NCI-H187 (cell line): ENCODE data around the gene DBN1.
A peak's percentile ranks its signal among the peaks of the same experiment; 100 is the strongest.
"Not testable (repeated sequence)": the region's sequence is repeated elsewhere in the genome, so short reads cannot be mapped to it uniquely, and the experiment has no call there.

Experiments
- DNase-seq, 2 experiments: peaks; one replicate each; lab custom pipeline; 2025; lab: John Stamatoyannopoulos, UW

Gene DBN1

DNA sequence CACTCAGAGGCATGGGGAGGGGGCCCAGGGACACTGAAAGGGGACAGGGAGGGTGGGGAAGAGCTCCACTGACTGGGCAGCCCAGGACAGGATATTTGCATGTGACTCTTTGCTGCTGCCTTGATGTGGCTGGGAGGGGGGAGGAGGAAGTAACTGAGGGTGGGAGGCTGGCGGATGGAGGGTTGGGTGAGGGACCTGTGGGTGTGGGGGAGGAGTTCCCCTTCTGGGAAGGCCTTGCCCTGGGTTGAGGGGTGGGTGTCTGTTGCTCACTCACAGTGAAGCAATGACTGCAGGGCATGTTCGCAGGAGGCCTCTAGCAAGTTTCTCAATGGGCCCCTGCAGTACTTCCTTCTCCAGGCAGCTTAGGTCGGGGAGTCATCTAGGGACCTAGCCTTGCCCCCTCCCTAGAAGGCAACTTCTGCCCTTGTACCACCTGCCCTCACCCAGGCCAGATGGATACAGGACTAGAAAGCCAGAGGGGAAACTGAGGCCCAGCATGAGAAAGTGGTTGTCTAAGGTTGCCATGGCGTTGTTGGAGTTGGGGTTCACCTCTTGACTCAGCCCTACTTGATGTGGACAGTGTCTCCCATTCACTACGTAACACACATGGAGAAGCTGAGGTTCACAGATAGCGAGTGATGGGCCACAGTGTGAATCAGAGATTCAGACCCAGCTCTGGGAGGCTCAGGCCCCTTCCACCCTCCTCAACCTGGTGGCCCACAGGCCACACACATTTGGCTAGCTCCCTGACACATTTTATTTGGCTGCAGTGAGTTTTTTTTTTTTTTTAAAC, 44.0 kb downstream of the DBN1 start:
- no peak for DNase-seq

DNA sequence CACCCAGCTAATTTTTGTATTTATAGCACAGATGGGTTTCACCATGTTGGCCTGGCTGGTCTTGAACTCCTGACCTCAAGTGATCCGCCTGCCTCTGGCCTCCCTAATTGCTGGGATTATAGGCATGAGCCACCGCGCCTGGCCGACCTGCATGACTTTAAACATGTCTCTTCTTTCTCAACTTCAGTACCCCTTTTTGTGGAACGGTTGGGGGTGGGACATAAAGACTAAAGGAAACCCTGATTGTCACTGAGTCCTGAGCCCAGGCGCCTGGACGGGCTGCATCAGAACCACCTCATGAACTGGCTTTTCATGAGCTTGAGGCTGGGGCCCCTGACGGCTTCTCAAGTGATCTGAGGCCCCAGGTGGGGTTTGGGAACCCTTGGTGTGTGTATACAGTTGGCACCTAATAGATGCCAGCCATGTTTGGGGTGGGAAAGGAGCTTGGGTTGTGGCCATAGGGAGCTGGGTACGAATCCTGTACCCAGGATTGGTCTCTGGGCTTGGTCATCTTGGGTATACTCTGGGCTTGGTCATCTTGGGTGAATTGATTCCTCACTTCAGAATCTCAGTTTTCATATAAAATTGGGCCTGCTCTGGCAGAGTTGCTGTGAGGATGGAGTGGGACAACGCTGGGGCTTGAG, 44.7 kb downstream of the DBN1 start:
- no peak for DNase-seq

DNA sequence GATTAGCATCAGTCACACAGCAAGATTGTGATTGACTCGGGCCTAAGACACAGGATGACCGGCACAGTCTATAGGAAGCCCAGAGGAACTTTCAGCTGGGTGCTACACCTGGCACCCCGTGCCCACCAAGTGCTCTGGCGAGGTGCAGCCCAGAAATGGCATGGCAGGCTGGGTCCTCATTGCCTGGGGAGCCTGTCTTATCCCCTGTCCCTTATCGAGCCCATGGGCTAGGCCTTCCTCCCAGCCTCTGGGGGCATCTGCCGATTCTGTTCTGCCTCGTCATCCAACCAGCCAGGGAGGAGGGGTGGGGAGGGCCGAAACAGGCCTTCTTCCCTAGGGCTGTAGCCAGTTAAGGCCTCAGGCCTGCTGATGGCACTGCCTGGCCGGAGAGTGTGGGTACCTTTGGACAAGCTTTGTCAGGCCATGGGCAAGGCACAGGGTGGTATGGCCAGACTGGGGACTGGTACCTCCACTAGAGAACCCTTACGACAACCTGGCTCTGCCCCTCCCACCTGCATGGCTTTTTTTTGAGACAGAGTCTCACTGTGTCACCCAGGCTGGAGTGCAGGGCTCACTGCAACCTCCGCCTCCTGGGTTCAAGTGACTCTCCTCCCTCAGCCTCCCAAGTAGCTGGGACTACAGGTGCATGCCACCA, 45.4 kb downstream of the DBN1 start:
- DNase-seq = no peak

DNA sequence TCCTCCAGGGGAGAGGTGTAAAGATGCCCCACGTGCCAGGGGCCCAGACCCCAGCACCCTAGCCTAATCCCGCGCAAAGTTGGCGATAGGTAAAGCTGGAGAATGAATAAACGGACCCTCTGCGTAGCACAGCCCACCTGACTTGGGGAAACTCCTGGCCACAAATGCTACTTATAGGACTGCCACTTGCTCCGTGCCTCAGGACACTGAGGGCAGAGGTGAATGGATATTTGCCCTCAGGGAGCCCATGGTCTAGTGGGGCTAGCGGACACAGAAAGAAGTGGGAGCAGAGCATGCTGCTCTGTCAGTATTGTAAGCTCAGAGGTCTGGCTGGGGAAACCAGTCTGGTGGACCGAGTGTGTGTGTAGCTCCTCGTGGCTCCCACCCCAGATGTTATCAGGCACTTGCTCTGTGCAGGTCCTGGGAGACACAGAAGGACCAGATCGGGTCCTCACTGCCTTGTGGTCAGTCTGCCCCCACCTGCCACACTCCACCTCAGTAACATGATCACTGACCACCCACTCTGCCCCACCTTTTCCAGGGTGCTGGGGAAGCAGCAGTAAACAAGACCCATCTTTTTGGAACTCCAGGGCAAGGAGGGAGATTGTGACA, 46.1 kb downstream of the DBN1 start:
- no peak for DNase-seq

DNA sequence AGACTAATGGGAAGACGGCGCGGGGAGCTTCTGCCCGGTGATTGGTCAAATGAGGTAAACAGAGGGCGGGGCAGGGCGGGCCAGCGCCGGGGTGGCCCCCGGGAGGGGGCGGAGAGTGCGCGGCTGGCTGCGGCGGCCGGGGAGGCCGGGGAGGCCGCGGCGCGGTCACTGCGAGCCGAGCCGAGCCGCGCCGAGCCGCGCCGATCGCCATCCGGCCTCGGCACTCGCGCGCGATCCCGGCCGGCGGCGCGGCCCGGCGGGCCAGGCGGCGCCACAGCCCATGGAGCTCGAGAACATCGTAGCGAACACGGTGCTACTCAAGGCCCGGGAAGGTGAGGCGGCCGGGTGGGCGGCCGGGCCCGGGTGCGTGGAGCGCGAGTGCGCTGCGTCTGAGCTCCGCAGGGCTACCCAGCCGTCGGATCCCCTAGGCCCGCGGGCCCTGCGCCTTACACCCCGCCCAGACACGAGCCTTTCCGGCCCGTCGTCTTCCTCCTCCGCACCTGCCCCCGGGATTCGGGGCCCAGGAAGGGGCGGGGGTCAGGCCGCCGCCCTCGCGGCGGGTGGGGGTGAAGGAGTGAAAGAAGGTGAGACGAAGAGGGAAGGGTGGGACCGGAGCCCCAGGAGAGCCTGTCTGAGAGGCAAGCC, 46.7 kb downstream of the DBN1 start, which contains the start of gene GRK6:
GRK6 (plus strand) TSS at position 111 of the 645 bp plus-strand sequence; CDS start at position 281, 170 bp downstream.
- DNase-seq = no peak

DNA sequence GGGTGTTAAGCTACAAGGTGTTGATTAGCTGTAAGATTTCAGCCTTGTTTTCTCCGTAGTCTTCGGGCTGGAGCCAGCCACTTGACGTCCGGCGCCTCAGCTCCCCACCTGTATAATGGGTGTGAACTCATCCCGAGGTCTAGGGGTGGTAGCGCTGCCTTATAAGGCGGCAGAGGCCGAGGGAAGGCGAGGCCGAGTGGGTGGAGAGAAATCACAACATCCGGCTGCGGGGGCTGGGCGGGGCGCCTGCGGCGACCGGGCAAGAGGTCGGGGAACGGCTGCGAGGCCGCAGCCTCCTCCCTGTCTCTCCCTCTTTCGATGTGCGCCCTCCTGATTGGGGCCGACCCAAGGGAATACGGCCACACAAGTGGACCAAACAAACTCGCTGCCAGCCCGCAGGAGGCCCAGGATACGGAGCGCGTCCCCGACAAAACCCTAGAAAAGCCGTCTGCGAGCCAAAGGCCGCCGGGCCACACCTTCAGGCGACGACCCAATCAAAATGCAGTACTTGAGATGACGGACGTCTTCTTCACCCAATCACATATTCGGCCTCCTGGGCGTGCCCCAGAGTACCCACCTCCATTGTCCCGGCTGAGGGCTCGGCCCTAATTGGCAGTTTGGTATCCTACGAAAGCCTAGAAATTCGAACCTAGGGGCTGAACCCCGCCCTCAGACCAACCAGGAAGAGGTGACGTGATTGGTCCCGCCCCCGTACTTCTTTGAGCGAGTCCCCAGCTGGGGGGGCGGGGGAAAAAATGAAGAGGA, 47.5 kb downstream of the DBN1 start:
- peak; percentile 99 to 100 for DNase-seq

DNA sequence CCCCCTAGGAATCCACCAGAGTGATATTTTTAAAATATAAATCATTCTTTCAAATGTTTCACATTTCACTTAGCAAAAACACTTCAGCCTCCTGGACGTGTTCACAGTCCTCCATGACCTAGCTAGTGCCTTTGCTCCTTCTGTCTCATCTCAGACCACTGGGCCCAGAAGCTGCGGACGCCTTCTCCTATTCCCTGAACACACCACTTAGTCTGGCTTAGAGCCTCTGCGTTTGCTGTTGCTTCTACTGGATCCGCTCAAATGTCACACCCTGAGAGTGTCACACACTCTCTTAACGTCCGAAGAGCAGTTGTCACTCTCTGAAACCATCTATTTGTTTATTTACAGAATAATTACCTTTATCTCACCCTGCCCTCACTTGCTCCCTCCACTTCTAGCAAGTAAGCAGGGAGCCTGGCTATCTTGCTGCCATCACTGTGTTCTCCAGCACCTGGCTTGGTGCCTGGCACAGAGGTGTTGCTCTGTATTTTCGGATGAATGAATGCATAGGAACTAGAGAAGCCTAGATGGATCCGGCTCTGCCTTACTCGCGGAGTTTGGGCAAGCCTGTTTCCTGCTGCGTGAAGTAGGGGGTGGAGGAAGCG, 48.1 kb downstream of the DBN1 start:
- no peak for DNase-seq

DNA sequence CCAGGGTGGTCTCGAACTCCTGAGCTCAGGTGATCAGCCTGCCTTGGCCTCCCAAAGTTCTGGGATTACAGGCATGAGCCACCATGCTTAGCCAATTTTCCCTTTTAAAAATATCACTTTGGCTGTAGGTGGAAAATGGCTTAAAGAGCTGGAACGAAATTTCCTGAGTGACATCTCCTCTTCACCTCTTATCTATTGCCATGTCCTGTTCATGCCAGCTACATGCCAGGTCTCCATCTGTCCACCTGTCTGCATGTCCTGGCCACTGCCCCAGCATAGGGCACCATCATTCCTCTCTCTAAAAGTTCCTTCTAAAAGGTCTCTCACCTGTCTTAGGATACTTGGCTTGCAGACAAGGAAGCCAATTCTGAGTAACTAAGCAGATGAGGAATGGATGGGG, 49.8 kb downstream of the DBN1 start:
- DNase-seq = no peak

DNA sequence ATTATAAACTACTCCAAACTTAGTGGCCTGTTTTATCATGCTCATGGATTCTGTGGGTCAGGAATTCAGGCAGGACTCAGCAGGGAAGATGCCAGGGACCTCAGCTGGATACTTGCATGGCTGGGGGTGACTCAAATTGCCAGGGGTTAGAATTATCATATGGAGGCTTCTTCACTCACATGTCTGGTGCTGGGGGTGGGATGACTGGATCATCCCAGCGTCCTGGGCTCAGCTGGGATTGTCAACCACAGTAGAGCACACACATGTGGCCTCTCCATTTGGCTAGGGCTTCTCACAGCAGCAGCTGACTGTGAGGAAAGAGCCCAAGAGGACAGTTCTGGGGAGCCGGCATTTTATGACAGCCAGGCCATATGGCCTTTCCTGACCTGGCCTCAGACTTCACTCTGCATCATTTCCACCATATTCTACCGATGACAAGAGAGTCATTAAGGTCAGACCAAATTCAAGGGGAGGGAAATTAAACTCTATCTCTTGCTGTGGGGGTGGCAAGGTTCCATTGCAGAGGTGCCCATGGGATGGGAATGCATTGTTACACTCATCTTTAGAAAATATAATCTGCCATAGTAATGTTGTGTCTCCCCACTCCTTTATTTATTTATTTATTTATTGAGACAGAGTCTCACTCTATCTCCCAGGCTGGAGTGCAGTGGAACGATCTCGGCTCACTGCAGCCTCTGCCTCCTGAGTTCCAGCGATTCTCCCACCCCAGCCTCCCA, 52.2 kb downstream of the DBN1 start:
- no peak for DNase-seq

DNA sequence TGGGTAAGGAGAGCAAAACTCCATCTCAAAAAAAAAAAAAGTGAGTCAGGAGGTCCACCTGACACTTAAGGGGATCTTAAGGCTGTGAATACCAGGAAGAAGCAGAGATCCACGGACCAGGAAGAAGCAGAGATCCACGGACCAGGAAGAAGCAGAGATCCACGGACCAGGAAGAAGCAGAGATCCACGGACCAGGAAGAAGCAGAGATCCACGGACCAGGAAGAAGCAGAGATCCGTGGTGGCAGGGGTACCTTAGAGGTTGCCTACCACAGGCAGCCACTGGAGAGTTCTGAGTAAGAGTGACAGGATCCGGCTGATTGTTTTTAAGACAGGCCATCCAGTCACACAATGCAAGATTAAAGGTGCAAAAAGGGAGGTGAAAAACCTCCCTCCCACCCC, 53.0 kb downstream of the DBN1 start:
- DNase-seq = not testable (repeated sequence)

DNA sequence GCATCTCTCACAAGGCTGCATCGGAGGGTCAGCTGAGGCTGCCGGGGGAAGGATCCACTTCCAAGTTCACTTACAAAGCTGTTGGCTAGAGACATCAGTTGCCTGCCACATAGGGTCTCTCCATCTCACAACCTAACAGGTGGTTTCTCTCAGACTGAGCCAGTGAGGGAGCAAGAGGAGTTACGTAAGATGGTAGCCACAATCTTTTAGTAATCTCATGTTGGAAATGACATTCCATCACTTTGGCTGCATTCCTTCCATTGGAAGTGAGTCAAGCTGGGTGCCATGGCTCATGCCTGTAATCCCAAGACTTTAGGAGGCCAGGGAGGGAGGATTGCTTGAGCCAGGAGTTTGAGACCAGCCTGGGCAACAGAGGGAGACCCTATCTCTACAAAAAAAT, 54.4 kb downstream of the DBN1 start:
- DNase-seq = no peak

DNA sequence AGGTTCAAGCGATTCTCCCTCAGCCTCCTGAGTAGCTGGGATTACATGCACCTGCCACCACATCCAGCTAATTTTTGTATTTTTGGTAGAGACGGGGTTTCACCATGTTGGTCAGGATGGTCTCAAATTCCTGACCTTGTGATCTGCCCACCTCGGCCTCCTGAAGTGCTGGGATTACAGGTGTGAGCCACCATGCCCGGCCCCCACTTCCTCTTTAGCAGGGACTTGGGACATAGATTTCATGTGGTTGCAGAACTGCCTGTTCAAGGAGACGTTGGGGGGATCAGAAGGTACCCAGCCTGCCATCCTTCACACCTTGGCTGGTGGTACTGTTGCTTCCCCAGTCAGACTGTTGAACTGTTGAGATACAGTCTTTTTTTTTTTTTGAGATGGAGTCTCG, 56.4 kb downstream of the DBN1 start:
- DNase-seq = not testable (repeated sequence)

DNA sequence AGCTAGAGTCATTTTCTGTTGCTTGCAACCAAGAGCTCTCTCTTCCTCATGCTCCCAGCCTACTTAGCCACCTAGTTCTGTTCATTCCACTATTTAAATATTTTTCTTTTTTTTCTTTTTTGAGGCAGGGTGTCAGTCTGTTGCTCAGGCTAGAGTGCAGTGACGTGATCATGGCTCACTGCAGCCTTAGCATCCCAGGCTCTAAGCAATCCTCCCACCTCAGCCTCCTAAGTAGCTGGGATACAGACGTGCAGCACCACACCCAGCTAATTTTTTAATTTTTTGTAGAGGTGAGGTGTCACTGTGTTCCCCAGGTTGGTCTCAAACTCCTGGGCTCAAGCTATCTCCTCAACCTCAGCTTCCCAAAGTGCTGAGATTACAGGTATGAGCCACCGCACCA, 59.0 kb downstream of the DBN1 start:
- DNase-seq = no peak

DNA sequence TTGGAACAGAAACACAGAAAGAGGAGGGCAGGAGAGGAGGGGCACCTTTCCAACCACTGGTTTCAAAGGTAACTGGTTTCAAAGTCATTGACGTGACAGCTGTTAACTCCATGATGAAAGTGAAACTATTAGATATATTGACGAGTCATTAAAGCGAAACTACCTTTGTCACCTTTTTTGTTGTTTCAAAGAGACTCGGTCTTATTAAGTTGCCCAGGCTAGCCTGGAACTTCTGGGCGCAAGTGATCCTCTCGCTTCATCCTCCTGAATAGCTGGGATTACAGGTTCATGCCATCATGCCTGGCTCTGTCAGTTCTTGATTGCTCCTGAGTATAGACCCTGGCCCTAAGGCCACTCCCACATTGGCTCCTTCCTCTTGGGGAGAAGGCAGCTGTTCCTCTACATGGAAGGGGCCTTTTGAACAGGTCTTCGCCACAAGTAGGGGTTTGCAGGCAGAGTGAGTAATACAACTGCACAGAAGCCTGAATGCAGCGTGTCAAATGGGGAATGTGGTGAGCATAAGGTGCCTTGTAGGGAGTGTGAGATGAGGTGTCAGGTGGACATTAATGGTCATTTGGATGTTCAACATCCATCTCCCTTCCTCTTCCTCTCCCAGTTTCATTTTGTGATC, 60.7 kb downstream of the DBN1 start:
- no peak for DNase-seq

DNA sequence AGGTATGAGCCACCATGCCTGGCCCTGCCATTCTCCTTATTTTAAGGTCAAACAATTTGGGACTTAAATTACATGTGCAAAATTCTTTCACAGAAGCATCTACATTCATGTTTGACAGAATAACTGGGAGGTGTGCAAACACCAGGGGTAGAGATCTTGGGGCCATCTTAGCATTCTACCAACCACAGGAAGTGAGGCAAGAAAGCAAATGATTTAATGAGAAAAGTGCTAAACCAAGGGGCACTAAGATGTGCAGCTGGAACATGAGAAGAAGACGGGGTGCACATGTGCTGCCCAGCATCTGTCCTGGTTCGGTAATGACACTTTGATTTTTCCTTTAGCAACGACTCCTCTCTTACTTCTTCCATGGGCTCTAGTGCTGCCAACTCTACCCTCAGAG, 62.9 kb downstream of the DBN1 start:
- no peak for DNase-seq

DNA sequence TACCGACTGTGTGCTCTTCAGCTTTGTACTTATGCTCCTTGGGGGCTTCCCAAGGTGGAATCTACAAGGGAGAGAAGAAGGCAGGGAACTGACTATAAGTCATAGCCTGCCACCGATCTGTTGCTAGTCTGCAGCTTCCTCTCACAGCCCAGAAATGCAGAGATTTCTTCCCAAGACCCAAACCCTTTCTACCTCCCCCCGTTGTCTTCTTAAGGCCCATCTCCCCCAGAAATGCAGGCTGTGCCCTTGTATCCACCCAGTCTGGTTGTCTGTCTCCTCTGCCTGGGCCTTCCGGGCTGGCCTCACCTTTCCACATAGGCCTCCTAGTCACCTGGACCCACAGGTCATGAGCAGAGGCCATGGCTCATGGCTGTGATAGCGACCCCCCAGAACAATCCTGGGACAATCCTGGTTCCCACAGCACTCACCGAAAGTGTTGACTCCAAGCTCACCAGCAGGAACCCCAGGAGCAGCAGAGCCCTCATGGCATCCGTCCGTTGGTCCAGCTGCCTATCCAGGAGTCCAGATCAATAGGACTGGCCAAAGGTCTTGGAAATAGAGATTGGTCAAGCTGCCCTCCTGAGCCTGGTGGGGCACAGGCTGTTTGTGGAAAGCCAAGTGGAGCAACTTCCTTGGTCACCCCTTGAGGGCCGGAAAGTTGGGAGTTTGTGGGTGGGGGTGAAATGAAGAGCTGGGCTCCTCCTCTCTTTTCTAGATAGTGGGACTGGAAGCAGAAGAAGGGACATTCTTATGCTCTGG, 64.2 kb downstream of the DBN1 start, which contains the start of gene F12:
F12 (minus strand) TSS at position 522 of the 759 bp plus-strand sequence; CDS start at position 485, 37 bp downstream.
- DNase-seq = no peak
